HG03575 (cell line): ENCODE data around the gene OBP2B.
"Not testable (repeated sequence)": the region's sequence is repeated elsewhere in the genome, so short reads cannot be mapped to it uniquely, and the experiment has no call there.

ENCODE experiments used
- ATAC-seq: cut with Tn5 transposase; IDR thresholded peaks from one replicate; pipeline ENCODE4 v1.9.1; 2021; ENCODE audit not compliant: unreplicated experiment, insufficient number of reproducible peaks, low FRiP score; ENCODE audit errors: extremely low read depth

The OBP2B gene

GRCh38 chr9:133180953-133181352 is 28.1 kb downstream of the OBP2B start:
- no peak for ATAC-seq

GRCh38 chr9:133173056-133173455 is 36.0 kb downstream of the OBP2B start:
- ATAC-seq, result no peak

- ATAC-seq, result no peak
These were observed 37.7 kb downstream of the OBP2B start for GRCh38 chr9:133171161-133171961.

GRCh38 chr9:133170716-133171115 is 38.3 kb downstream of the OBP2B start:
- ATAC-seq, result no peak

- ATAC-seq, result not testable (repeated sequence)
These were observed 39.4 kb downstream of the OBP2B start for GRCh38 chr9:133169687-133170086.

- no peak for ATAC-seq
These were observed 39.9 kb downstream of the OBP2B start for GRCh38 chr9:133169102-133169501.

GRCh38 chr9:133168432-133168831 is 40.6 kb downstream of the OBP2B start:
- no peak for ATAC-seq

GRCh38 chr9:133167769-133168168 is 41.3 kb downstream of the OBP2B start:
- ATAC-seq, result no peak

- no peak for ATAC-seq
These were observed 41.8 kb downstream of the OBP2B start for GRCh38 chr9:133167096-133167730.

- no peak for ATAC-seq
These were observed 42.7 kb downstream of the OBP2B start for GRCh38 chr9:133166392-133166791.

- ATAC-seq, result no peak
These were observed 43.7 kb downstream of the OBP2B start for GRCh38 chr9:133165452-133165730.

GRCh38 chr9:133164191-133164590 is 44.9 kb downstream of the OBP2B start:
- no peak for ATAC-seq

- ATAC-seq, result no peak
These were observed 45.4 kb downstream of the OBP2B start, which contains the start of gene GBGT1 for GRCh38 chr9:133163504-133164172. GBGT1 (minus strand) TSS chr9:133163914; CDS start chr9:133162412, 1,502 bp downstream.

GRCh38 chr9:133162861-133163503 is 46.1 kb downstream of the OBP2B start:
- no peak for ATAC-seq

GRCh38 chr9:133161547-133161950 is 47.5 kb downstream of the OBP2B start:
- ATAC-seq, result no peak

- no peak for ATAC-seq
These were observed 48.1 kb downstream of the OBP2B start for GRCh38 chr9:133160742-133161546.

GRCh38 chr9:133158695-133159094 is 50.4 kb downstream of the OBP2B start:
- no peak for ATAC-seq
